NCI-H526 treated with DMSO at 0.1 percent for 48 hours (cell line): ENCODE measurements around the gene CNIH1.
"Not testable (repeated sequence)": the region's sequence is repeated elsewhere in the genome, so short reads cannot be mapped to it uniquely, and the experiment has no call there.

Experiments used
- DNase-seq: peaks from one replicate; lab custom pipeline; 2025; lab: John Stamatoyannopoulos, UW

CNIH1 gene

DNA sequence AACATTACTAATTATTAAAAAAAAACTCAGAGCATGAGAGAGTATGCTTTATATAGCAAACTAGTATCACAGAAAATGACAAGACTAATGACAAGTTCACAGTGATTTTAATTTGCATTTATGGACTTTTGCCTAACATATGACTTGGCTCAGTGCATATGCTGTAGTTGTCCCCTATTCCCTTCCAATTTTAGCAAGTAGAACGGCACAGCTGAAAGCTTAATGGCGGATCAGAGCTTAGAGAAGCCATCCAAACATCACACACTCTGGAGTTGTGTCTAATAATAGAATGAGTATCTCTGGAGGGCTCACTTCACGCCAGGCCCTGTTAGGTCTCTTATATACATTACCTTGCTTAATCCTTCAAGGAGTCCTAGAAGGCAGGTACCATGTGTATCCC is 13.3 kb downstream of the CNIH1 start:
- DNase-seq, result no peak

DNA sequence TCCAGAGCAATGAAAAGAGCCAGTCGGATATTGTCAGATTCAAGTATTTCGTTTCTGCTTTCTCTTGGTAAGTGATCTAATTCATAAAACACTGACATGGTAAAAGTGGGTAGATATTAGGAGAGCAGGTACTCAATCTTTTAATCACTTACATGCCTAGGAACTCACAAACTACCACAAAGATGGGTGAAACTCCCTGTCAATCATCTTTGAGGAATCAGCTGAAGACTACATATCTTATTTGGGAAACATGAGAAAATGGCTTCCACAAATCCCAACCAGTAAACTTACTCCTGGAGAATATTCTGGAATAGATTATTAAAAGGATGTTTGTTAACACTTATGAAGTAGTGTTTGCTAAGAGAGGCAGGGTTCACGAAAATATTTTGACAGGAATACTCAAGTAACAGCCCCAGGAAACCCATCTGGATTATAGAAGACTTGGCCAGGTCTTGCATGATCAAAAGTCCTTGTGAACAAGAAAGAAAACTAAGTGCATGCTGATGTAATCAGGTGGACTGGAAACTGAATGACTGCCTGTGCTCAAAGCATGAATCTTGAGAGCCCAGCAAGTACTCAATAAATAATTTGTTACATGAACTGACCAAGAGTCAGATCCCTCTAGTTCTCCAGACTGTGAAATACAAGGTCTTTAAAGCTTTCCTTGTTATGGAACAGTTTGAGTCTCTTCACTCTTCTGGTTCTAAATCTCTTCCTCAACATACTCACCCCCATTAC is 15.5 kb downstream of the CNIH1 start:
- no peak for DNase-seq

DNA sequence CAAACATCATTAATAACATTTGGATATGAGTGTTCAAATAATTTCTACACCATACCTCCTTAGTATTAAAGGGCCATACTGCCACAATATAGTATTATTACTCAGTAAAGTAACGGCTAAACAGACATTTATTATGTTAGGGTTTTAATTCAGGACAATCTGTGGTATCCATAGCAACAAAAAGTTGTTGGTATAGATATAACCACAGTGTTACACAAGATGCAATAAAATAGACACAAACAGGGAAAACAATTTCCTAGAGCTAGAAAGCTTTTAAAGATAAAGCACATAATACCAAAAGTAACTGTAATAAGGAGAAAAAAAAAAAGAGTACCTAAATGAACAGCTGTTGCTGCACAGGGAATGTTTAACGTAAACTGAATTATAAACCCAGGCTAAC is 16.1 kb downstream of the CNIH1 start:
- DNase-seq, result no peak

DNA sequence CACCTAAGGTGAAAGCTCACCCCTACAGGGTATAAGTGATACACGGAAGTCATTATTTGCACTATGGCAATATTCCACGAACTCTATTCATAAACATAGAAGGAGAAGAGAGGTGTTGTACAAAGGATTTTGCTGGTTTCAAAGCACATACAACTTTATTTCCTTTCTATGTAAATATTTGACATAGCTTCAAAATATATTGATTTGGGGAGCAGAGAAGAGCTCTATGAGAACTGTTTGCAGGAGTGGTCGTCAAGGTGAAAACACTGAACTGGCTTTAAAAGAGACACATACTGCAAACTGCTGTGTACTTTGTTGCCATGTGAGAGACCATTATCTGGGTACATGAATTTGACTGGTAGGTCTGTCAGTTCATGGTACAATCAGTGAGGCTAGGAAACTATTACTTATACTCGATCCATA is 16.7 kb downstream of the CNIH1 start:
- DNase-seq, result no peak

DNA sequence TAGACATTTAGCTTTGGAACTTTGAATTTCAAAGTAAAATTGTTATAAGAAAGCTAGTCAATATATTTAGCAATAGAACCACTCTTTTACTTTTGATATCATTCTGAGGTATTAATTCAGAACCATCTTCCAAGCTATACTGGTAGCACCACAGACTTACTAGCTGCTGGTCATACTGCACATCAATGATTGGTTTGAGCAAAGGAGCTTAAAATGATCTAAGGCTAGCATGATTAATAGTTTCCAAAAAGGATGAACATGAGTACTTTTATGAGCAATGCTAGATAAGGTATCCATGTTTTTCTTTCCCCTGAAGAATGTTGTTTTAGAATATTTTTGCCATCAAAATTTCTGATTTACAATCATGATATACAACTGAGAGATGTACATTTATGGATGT is 17.2 kb downstream of the CNIH1 start:
- no peak for DNase-seq

DNA sequence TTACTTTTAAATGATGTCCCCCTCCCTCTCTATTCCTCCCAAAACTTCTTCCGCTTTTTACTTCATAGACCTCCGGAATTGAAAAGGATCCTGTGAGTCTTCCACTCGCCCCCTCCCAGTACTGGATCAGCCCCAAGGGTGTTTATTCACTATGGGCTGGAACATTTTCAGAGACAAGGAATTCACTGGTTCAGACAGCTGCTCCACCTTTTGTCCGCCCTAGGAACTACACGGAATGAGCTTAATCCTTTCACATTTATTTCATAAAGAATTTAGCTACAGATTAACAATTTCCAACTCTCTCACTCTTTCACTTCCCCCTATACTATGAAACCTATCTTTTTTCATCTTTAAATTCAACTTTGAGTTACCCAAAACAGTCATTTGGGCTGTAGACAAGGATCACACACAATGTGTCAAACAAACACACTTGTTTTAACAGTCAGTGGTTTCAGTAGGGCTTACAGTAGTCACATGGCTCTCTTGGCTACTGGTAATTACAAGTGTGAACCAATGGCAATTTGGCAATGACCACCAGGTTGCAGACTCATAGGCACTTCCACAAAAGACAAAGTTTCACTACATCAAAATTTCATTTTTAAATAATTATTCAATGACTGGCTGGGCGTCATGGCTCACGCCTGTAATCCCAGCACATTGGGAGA is 20.6 kb downstream of the CNIH1 start:
- peak; percentile 23 for DNase-seq

DNA sequence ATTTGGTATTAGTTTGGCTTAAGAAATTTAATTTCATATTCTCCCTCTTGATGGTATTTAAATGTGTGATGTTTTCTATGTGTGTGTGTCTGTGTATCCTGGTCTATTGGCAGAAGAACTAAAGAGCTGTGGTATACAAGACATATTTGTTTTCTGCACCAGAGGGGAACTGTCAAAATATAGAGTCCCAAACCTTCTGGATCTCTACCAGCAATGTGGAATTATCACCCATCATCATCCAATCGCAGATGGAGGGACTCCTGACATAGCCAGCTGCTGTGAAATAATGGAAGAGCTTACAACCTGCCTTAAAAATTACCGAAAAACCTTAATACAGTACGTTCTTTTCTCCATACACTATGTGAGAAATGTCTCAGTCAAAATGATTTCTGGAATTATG is 29.8 kb downstream of the CNIH1 start:
- no peak for DNase-seq

DNA sequence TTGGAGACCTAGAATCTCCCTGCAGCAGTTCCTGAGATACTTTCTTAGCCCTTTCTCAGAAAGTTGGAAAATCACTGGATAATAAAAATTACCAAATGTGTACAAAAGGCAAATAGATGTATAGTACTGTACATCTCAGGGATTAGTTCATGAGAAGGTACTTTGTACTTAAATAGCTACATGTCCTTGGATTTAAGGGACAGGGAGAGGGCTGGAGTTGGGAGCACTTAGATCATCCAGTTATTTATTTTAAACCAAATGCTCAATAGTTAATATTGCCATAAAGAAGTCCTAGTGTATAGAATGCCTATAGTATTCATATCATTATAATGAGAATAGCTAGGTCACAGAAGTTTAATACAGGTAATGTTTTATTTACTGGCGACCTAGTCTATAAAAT is 31.0 kb downstream of the CNIH1 start:
- DNase-seq, result no peak

DNA sequence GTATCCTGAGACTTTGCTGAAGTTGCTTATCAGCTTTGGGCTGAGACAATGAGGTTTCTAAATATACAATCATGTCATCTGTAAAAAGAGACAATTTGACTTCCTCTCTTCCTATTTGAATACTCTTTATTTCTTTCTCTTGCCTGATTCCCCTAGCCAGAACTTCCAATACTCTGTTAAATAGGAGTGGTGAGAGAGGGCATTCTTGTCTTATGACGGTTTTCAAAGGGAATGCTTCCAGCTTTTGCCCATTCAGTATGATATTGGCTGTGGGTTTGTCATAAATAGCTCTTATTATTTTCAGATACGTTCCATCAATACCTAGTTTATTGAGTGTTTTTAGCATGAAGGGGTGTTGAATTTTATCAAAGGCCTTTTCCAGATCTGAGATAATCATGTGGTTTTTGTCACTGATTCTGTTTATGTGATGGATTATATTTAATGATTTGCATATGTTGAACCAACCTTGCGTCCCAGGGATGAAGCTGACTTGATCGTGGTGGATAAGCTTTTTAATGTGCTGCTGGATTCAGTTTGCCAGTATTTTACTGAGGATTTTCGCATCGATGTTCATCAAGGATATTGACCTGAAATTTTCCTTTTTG is 37.7 kb downstream of the CNIH1 start:
- DNase-seq, result not testable (repeated sequence)

DNA sequence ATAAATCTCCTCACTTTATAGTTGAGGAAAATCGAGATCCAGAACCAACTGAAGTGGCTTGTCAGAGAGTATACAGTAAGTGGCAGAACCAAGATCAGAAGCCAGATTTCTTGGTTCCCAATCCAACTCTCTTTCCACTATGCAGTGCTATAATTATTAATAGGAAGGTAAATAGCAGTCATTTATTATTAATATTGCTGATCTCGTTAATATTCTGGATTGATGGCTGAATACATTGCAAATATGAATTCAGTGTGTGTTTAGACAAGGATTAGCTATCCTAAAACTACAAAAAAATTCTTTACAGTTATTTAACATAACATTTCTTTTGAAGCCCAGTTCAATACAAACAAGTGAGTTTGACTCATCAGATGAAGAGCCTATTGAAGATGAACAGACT is 41.6 kb downstream of the CNIH1 start:
- DNase-seq, result no peak

DNA sequence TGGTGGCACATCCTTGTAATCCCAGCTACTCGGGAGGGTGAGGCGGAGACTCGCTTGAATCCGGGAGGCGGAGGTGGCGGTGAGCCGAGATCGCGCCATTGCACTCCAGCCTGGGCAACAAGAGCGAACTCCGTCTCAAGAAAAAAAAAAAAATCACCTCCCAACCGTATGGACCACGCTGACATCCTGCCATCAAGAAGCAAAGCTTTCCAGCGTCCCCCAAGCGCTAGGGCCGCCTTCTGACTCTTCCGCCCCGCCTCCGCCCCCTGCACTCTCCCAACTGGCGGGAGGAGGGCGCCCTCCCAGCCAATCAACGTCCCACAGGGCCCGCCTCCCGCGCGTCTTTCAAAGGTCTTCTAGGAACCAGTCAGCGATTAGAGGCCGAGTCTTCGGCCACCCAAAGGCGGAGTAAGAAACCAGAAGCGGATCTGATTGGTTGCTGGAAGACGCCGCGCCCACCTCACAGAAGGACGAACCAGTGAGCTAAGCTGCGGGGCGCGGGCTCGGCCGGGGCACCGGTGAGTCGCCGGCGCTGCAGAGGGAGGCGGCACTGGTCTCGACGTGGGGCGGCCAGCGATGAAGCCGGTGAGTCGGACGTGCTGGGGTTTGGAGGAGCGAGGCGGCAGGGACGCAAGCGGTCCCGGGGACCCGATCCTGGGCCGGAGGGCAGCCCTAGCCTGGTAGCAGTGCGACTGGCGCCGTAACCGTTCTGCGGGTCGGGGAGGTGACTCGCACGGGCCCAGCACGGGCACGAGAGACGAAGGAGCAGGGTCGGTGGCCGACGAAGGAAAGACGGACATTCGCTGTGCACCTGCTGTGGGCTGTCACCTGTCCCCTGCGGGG is 44.5 kb downstream of the CNIH1 start, which contains the start of gene CDKN3:
CDKN3 (plus strand) TSS at position 515 of the 843 bp plus-strand sequence; CDS start at position 577, 62 bp downstream.
- DNase-seq, result peak; percentile 97

DNA sequence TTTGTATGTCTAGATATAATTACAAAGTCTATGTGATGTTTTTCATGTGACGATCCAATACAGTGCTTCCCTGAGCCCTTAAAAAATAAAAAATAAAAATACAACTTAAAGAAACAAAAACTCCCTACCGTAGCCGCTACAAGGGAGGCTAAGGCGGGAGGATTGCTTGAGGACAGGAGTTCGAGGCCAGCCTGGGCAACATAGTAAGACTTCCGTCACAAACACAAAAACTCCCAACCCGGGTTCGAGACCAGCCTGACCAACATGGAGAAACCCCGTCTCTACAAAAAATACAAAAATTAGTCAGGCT is 45.0 kb downstream of the CNIH1 start:
- DNase-seq, result no peak

DNA sequence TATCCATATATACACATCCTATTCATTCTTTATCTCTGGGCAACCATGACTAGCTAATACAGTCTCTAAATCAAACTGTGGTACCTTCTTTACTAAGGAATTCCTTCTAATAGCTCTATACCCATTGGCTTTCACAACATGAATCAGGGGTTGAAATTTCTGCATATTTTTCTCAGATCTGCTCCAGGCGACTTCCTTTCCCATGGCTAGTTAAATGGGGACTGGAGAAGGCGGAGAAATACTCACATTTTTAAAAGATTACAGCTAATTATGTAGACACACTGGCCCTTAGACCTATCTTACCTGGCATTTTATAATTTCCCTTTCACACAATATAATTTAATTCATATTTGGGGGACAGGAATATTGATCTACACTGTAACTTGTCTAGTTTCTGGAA is 45.5 kb downstream of the CNIH1 start:
- DNase-seq, result no peak

DNA sequence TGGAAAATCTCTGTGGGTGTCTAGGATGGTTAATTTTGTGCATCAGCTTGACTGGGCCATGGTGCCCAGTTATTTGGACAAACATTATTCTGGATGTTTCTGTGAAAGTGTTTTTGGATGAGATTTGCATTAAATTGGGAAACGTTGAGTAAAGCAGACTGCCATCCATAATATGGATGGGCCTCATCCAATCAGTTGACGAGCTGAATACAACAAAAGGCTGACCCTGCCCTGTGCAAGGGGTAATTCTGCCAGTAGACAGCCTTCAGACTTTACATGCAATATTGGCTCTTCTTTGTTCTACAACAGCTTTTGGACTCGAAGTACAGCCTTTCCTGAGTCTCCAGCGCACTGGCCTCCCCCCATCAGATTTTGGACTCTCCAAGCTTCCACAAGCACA is 45.9 kb downstream of the CNIH1 start:
- DNase-seq, result no peak

DNA sequence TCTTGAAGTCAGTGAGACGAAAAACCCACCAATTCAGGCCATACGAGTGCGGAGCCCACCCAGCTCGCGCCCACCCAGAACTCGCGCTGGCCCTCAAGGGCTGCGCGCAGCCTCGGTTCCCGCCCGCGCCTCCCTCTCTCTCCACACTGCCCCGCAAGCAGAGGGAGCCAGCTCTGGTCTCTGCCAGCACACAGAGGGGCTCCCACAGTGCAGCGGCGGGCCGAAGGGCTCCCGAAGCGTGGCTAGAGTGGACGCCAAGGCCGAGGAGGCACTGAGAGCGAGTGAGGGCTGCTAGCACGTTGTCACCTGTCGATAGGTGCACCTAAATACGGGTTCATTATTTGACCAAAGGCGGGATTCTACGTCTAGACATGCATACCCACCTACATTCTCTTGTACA is 46.6 kb downstream of the CNIH1 start:
- no peak for DNase-seq

DNA sequence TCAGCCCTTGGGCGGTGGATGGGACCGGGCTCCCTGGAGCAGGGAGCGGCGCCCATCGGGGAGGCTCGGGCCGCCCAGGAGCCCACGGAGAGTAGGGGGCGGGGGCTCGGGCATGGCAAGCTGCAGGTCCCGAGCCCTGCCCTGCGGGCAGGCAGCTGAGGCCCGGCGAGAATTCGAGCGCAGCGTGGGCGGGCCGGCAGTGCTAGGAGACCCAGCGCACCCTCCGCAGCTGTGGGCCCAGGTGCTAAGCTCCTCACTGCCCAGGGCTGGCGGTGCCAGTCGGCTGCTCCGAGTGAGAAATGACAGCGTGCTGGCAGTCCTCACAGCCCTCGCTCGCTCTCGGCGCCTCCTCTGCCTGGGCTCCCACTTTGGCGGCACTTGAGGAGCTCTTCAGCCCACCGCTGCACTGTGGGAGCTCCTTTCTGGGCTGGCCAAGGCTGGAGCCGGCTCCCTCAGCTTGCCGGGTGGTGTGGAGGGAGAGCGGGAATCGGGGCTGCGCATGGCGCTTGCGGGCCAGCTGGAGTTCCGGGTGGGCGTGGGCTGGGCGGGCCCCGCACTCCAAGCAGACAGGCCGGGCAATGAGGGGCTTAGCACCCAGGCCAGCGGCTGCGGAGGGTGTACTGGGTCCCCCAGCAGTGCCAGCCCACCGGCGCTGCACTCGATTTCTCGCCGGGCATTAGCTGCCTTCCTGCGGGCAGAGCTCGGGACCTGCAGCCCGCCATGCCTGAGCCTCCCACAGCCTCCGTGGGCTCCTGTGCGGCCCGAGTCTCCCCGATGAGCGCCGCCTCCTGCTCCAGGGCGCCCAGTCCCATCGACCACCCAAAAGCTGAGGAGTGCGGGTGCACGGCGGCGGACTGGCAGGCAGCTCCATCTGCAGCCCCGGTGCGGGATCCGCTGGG is 47.9 kb downstream of the CNIH1 start:
- not testable (repeated sequence) for DNase-seq

DNA sequence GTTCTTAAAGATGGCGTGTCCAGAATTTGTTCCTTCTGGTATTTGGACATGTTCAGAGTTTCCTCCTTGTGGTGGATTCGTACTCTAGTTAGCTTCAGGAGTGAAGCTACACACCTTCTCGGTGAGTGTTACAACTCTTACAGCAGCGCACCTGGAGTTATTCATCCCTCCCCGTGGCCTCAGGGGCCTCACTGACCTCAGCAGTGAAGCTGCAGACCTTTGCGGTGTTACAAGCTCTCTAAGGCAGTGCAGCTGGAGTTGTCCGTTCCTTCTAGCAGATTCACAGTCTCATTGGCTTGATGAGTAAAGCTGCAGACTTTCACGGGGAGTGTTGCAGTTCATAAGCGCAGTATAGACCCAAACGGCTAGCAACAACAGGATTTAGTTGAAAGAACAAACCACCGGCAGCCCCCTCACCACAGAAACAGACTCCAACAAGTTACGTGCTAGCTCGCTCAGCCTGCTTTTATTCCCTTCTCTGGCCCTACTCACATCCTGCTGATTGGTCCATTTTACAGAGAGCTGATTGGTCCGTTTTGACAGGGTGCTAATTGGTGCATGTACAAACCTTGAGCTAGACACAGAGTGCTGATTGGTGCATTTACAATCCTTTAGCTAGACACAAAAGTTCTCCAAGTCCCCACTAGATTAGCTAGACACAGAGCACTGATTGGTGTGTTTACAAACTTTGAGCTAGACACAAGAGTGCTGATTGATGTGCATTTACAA is 48.9 kb downstream of the CNIH1 start:
- no peak for DNase-seq

DNA sequence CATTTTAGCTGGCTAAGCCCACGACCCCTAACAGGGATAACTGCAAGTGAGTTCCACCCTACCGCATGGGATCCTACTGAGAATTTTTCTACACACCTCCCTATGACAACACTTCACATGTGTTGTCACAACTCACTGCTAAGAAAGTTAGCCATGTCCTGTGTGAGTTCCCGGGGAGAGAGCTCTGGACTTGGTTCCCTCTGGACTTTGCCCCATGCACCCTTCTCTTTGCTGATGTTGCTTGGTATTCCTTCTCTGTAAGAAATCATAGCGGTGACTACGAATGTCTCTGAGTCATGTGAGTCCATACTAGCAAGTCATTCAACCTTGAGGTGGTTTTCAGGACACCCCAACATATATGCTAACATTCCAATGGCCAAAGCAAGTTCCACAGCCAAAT is 53.8 kb downstream of the CNIH1 start:
- no peak for DNase-seq

DNA sequence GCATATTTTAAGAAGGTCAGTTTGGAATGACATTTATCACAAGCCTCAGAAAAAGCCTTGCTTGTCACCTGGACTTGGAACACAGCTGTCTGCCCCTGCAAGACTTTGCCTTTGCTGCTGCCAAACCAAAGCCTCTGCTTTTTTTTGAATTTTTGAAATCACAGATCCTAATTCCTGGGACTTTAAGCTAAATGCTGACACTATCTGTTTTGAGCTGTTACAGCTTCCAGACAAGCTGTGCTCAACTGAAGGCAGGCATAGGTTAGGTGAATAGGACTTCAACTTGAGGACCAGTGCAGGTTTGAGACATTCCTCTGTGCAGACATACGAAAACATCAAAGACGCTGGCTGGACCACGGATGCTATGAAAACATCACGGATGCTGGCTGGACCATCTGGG is 55.6 kb downstream of the CNIH1 start:
- no peak for DNase-seq

DNA sequence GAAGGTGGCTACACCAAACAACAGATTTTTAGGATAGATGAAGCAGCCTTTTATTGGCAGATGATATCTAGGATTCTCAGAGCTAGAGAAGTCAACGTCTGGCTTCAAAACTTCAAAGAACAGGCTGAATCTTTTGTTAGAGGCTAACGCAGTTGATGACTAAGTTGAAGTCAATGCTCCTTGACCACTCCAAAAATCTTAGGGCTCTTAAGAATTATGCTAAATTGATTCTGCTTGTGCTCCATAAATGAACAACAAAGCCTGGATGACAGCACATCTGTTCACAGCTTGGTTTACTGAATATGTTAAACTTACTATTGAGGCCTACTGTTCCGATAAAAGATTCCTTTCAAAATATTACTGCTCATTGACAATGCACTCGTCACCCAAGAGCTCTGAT is 57.3 kb downstream of the CNIH1 start:
- no peak for DNase-seq

DNA sequence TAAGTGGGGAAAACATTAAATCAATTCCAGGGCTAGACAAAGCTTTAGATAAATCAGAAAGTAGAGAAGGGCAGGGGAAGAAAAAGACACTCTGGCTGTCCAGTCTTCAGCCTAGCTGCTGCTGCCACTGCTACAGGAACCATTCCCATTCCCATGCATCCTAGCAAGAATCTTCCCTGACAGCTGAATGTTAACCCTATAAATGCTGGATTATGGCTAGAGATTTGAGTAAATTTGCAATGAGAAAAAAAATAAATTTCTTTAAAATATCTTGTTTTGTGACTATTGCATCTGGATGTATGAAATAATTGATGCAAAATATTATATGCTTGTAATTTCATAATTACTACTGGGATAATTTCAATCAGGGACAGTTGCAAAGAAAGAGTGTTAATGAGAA is 59.4 kb downstream of the CNIH1 start:
- DNase-seq, result peak; percentile 4
